ENCODE results near the gene CLVS2.

Gene CLVS2

GRCh38 chr6:122994256-122994655, 1.8 kb upstream of the CLVS2 start:
- Histone ChIP-seq H3K9ac (no peak overlapping the region), H2AFZ (ENCODE audit: low read depth) (no peak overlapping the region), H3K4me1 (ENCODE audit: low read depth, poor library complexity, severe bottlenecking) (no peaks in the 10 kb centered on the region), H3K4me2 (no peak overlapping the region), H3K79me2 (ENCODE audit: insufficient read depth, low read depth) (no peaks in the 10 kb centered on the region), H3K36me3 (ENCODE audit: insufficient read depth) (no peaks in the 10 kb centered on the region), H3K27ac (no peak overlapping the region), H4K20me1 (ENCODE audit: insufficient read depth) (no peaks in the 10 kb centered on the region), H3K27me3 (ENCODE audit: insufficient read depth, low read depth) (no peaks in the 10 kb centered on the region), H3K4me3 (IDR thresholded peaks at IDR 0.05; ENCODE audit: insufficient read depth, low read depth, low read length) (no peak overlapping the region)
- no peak for TF ChIP-seq CTCF (conservative IDR thresholded peaks at IDR 0.05; ENCODE audit: low read depth, low read length)

GRCh38 chr6:122996794-122997505, 915 bp downstream of the CLVS2 start:
- Histone ChIP-seq H3K4me3 (IDR thresholded peaks at IDR 0.05; ENCODE audit: insufficient read depth, low read depth, low read length) (no peak overlapping the region), H3K27ac (no peak overlapping the region), H3K27me3 (ENCODE audit: insufficient read depth, low read depth) (no peaks in the 10 kb centered on the region)

GRCh38 chr6:122997541-122998150, 1.6 kb downstream of the CLVS2 start:
- TF ChIP-seq CTCF (conservative IDR thresholded peaks at IDR 0.05; ENCODE audit: low read depth, low read length): no peak
- Histone ChIP-seq H4K20me1 (ENCODE audit: insufficient read depth) (no peaks in the 10 kb centered on the region), H3K27me3 (ENCODE audit: insufficient read depth, low read depth) (no peaks in the 10 kb centered on the region), H3K27ac (no peak overlapping the region), H3K79me2 (ENCODE audit: insufficient read depth, low read depth) (no peaks in the 10 kb centered on the region), H2AFZ (ENCODE audit: low read depth) (no peak overlapping the region), H3K4me1 (ENCODE audit: low read depth, poor library complexity, severe bottlenecking) (no peaks in the 10 kb centered on the region), H3K9ac (no peak overlapping the region), H3K36me3 (ENCODE audit: insufficient read depth) (no peaks in the 10 kb centered on the region), H3K4me2 (no peak overlapping the region), H3K4me3 (IDR thresholded peaks at IDR 0.05; ENCODE audit: insufficient read depth, low read depth, low read length) (no peak overlapping the region)

More at GRCh38 chr6:122996794-122997505, 915 bp downstream of the CLVS2 start:
- Histone ChIP-seq H3K36me3 (ENCODE audit: insufficient read depth) (no peaks in the 10 kb centered on the region), H2AFZ (ENCODE audit: low read depth) (no peak overlapping the region), H3K9ac (no peak overlapping the region), H3K4me1 (ENCODE audit: low read depth, poor library complexity, severe bottlenecking) (no peaks in the 10 kb centered on the region), H3K4me2 (no peak overlapping the region), H3K79me2 (ENCODE audit: insufficient read depth, low read depth) (no peaks in the 10 kb centered on the region), H4K20me1 (ENCODE audit: insufficient read depth) (no peaks in the 10 kb centered on the region)
- TF ChIP-seq CTCF (conservative IDR thresholded peaks at IDR 0.05; ENCODE audit: low read depth, low read length): no peak

- TF ChIP-seq CTCF (conservative IDR thresholded peaks at IDR 0.05; ENCODE audit: low read depth, low read length): no peak
- Histone ChIP-seq H3K4me3 (IDR thresholded peaks at IDR 0.05; ENCODE audit: insufficient read depth, low read depth, low read length) (no peak overlapping the region), H3K4me2 (no peak overlapping the region), H3K27ac (no peak overlapping the region), H3K36me3 (ENCODE audit: insufficient read depth) (no peaks in the 10 kb centered on the region), H3K27me3 (ENCODE audit: insufficient read depth, low read depth) (no peaks in the 10 kb centered on the region), H3K79me2 (ENCODE audit: insufficient read depth, low read depth) (no peaks in the 10 kb centered on the region), H3K9ac (no peak overlapping the region), H4K20me1 (ENCODE audit: insufficient read depth) (no peaks in the 10 kb centered on the region), H3K4me1 (ENCODE audit: low read depth, poor library complexity, severe bottlenecking) (no peaks in the 10 kb centered on the region), H2AFZ (ENCODE audit: low read depth) (no peak overlapping the region)
These were observed 2.5 kb downstream of the CLVS2 start for GRCh38 chr6:122998403-122998975.
